Mucosa of descending colon (tissue), 3 donors: ENCODE results near the gene HEYL. TPM values are rescaled to one million over a fixed set of nuclear protein-coding genes. Genes with fewer than 3 reads are reported as not detected.
A peak's percentile ranks its signal among the peaks of the same experiment; 100 is the strongest.

Source experiments
- ATAC-seq: fragments of 200-7000 bp; cut with Tn5 transposase; one replicate; pipeline ENCODE4 v1.9.1; 2020; ENCODE audit warnings: mild to moderate bottlenecking, moderate library complexity
- DNase-seq, 3 donors: peaks; one replicate each; pipeline ENCODE4 v3.0.0-alpha.2; 2020
- H3K36me3 ChIP-seq: fragments of 200-600 bp; one replicate; pipeline ENCODE4 v1.8.0; 2021; ENCODE audit warnings: low read depth, mild to moderate bottlenecking
- H3K4me1 ChIP-seq: fragments of 200-600 bp; one replicate; pipeline ENCODE4 v1.8.0; 2021; ENCODE audit warnings: low read depth, mild to moderate bottlenecking
- H3K4me3 ChIP-seq: fragments of 200-600 bp; one replicate; pipeline ENCODE4 v1.8.0; 2021; ENCODE audit warnings: mild to moderate bottlenecking
- H3K9me3 ChIP-seq: fragments of 200-600 bp; one replicate; pipeline ENCODE4 v1.8.0; 2021; ENCODE audit warnings: mild to moderate bottlenecking
- CTCF ChIP-seq: fragments of 200-600 bp; IDR thresholded peaks from one replicate; pipeline ENCODE4 v1.8.0; 2022; ENCODE audit warnings: antibody characterized with exemption, mild to moderate bottlenecking
- intact Hi-C, 2 donors: fragments of 100-400 bp; cut with DNase I in 1 of 2; cut with micrococcal nuclease in 1 of 2; formaldehyde crosslinking; loops; one replicate each; pipeline versions ENCODE4 v1.11.0 to v1.11.1; 2022; cut with DNase I, micrococcal nuclease
- total RNA-seq, 3 donors: library from RNA; stranded (reverse); fragmentation: NEBNext Ultra II Directional in 2 of 3; extraction: Animal tissue kit (Norgen Biotek cat#: 25700) in 2 of 3; gene quantifications; one replicate each; pipeline versions ENCODE4 v1.2.1 to v1.2.4, GENCODE V29; 2021 to 2023
- donor health status: DM: no; HTN: no; CAD: no; lungs with moderate emphysema.
- donor health status: DM: no; HTN: no; CAD: no.
- donor health status: DM: no; HTN: yes; CAD: no.

The HEYL gene
- total RNA-seq, 3 donors from 2014 or later = 2.3 to 3.5 (median 2.4) TPM

GRCh38 chr1:39672551-39672947 lies 33.1 kb upstream of the HEYL start:
- no peaks in the 10 kb centered on the region for H3K36me3 ChIP-seq
- no peak overlapping the region for H3K4me3 ChIP-seq
- ATAC-seq (peak; percentile 44), DNase-seq (no peak)
- no peaks in the 10 kb centered on the region for H3K9me3 ChIP-seq
- H3K4me1 ChIP-seq = no peaks in the 10 kb centered on the region
- TF ChIP-seq CTCF = no peak
- intact Hi-C loops = no loop called here

- no peaks in the 10 kb centered on the region for H3K36me3 ChIP-seq
- H3K9me3 ChIP-seq = no peaks in the 10 kb centered on the region
- no peaks in the 10 kb centered on the region for H3K4me1 ChIP-seq
- TF ChIP-seq CTCF = no peak
- peak; percentile 51 for ATAC-seq
- intact Hi-C loops = no loop called here
- no peak within 1 kb of the TSS for H3K4me3 ChIP-seq
- DNase-seq = peak in 1 of 3 donors; percentile 29
These were observed 32.5 kb upstream of the HEYL start, which contains the start of gene NT5C1A for GRCh38 chr1:39671793-39672550. Gene NT5C1A (minus strand): TSS chr1:39672107. CDS start chr1:39672038, 69 bp downstream.

- H3K4me3 ChIP-seq = no peak overlapping the region
- H3K36me3 ChIP-seq = no peaks in the 10 kb centered on the region
- no peaks in the 10 kb centered on the region for H3K4me1 ChIP-seq
- no peak for TF ChIP-seq CTCF
- DNase-seq (no peak), ATAC-seq (no peak)
- intact Hi-C loops = no loop called here
- no peaks in the 10 kb centered on the region for H3K9me3 ChIP-seq
These were observed 32.0 kb upstream of the HEYL start for GRCh38 chr1:39671433-39671792.

GRCh38 chr1:39670689-39671088 lies 31.2 kb upstream of the HEYL start:
- intact Hi-C loops = no loop called here
- no peak for TF ChIP-seq CTCF
- ATAC-seq = no peak
- Histone ChIP-seq H3K4me3 (no peak overlapping the region), H3K4me1 (no peaks in the 10 kb centered on the region), H3K9me3 (no peaks in the 10 kb centered on the region), H3K36me3 (no peaks in the 10 kb centered on the region)
- no peak for DNase-seq

GRCh38 chr1:39668894-39669293 lies 29.5 kb upstream of the HEYL start:
- no peak for ATAC-seq
- intact Hi-C loops = no loop called here

More at GRCh38 chr1:39668894-39669293, 29.5 kb upstream of the HEYL start:
- no peak for TF ChIP-seq CTCF
- H3K9me3 ChIP-seq = no peaks in the 10 kb centered on the region
- no peak overlapping the region for H3K4me3 ChIP-seq
- H3K36me3 ChIP-seq = no peaks in the 10 kb centered on the region
- no peak for DNase-seq
- H3K4me1 ChIP-seq = no peaks in the 10 kb centered on the region
